NCI-H526 (cell line): ENCODE results near the gene CFAP46.

Experiments
- DNase-seq, 2 experiments: peaks; one replicate each; lab custom pipeline; 2025; lab: John Stamatoyannopoulos, UW

CFAP46 gene

DNA sequence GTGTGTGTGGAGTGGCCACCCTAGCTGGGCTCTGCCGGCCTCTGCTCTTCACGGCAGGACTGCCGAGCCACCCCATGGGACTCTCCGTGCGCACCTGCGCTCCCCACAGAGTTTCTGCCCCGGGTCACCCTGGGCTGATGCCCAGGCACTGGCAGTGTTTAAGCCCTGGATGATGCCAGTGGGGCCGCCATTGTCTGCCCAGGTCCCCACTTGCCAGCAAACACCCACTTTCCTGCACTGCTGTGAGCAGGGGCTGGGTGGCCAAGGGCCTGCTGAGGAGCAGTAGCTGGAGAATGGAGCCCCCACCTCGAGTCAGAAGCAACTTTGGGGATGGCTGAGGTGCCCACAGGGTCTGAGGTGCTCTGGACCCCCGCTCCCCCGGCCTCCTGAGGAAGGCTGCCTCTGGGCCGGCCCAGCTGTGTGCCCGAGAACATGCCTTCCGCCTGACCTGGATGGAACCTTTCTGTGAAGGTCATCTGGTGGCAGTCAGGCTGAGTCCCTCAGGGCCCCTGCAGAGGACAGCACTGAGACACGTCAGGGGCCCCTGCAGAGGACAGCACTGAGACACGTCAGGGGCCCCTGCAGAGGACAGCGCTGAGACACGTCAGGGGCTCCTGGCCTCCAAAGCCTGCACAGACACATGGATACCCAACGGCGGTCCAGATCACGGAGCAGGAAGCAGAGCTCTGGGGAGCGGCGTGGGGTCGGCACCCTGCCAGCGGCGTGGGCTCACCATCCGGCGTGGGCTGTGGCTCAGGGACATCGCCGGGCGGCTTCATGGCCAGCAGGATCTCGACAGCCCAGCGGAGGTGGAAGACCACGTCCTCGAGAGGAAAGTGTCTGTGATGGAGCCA, 62.0 kb downstream of the CFAP46 start:
- no peak for DNase-seq

- DNase-seq = no peak
Observed at GRCh38 chr10:132879408-132880127, 62.8 kb downstream of the CFAP46 start.

DNA sequence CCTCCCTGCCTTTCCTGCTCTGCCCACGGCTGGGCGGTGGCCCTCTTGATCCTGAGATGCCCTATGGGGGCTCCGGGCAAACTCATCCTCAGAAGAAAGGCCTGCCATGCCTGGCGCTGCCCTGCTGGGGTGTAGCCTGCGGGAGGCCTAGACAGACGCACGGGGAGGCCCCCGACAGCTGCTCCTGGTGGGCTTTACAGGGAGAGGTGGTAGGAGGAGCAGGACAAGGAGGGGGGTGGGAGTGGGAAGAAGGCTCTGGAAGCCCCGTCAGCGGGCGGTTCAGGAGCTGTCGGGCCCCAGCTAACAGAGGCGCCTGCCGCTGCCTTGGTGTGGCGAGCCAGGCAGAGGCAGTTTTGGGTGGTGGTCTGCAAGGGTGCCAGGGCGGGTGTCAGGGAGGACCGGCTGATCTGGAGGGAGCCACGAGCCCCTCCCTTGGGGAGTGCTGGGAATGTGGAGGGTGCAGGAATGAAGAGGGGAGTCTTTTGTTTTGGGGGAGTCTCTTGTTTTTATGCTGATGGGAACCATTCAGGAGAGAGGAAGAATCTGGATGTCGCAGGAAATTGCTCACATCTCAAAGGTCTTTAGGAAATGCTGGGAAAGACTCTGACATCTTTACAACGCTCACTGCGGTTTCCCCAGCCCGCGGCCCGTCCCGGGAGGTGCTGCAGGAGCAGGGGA, 63.5 kb downstream of the CFAP46 start:
- DNase-seq = no peak

GRCh38 chr10:132878091-132878729, 64.2 kb downstream of the CFAP46 start:
- no peak for DNase-seq

DNA sequence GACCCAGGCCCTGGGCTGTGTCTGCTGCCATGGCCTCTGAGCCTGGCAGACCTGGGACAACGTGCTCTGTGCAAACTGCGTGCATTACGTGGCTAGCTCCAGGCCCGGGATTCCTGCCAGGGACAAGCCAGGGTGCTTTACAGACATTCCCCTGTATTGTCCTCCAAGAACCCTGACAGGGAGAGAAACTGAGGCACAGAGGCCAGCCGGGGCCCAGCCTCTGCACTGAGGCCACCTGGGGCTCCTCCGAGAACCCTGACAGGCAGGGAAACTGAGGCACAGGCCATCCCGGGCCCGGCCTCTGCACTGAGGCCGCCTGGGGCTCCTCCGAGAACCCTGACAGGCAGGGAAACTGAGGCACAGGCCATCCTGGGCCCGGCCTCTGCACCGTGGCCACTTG, 64.9 kb downstream of the CFAP46 start:
- DNase-seq = no peak

- no peak for DNase-seq
Observed at GRCh38 chr10:132876993-132877431, 65.4 kb downstream of the CFAP46 start.

DNA sequence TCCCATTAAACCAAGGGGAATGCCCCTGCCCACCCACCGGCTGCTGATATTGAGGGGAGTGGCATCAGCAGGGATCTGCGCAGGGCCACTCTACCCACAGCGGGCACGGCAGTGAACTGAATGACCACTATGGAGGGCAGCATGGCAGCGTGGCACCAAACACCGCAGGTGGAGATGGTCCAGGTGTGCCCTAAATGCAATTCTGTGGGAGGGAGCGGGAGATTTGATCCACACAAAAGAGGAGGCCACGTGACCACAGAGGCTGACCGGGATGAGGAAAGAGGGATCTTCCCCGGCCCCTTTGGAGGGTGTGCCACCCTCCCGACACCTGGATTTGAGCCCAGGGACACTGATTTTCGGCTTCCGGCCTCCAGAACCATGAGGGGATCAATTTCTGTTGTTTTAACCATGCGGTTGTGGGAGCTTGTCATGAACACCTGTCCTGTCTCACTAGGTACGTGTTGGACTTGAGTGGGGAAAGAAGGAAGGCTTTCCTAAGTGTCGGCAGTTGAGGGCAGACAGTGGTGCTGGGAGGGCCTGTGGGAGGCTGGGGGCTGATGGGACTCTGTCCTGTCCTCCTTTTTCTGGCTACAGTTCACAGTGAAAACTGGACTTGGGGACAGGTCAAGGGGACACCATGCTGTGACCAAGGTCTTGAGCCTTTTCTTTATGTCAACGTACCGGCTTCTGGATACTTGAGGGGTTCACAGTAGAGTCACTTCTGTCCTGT, 66.1 kb downstream of the CFAP46 start:
- DNase-seq = no peak

DNA sequence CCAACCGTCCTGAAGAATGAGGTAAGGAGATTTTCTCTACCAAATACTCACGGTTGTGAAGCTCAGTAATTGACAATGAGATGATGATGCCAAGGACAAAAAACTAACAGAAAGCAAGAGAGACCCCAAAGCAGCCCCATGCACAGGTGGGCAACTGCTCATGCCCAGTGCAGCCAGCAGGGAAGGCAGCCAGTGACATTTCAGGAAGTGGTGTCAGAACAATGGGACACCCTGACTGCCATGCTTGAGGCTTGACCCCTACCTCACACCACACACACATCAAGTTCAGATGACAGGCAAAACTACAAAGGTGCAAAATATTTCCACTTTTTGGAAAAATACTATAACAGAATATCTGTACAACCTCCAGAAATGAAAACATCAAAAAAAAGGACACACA, 66.9 kb downstream of the CFAP46 start:
- DNase-seq = no peak

GRCh38 chr10:132873395-132873794, 69.0 kb downstream of the CFAP46 start:
- DNase-seq = no peak

GRCh38 chr10:132872658-132873057, 69.7 kb downstream of the CFAP46 start:
- no peak for DNase-seq

- no peak for DNase-seq
Observed at GRCh38 chr10:132870426-132870825, 71.9 kb downstream of the CFAP46 start.

- DNase-seq = no peak
Observed at GRCh38 chr10:132869621-132870020, 72.7 kb downstream of the CFAP46 start.

DNA sequence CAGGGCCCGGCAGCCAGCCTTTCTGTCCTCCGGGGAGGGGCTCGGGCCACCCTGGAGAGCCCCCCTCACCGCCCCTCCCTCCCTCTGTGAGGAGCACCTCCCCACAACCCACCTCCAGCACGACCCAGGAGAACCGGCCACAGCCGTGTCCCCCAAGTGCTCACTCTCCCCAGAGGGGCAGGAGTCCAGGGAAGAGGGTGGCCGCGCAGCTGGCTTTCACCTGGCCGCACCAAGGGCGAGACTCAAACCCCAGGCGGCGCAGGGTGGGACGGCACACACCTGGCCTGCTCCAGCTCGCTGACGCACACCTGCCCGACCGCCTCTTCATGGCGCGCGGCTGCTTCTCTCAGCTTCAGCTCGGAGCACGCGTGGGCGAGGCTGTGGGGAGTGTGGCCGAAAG, 73.4 kb downstream of the CFAP46 start:
- DNase-seq = no peak

- no peak for DNase-seq
Observed at GRCh38 chr10:132867801-132868644, 74.3 kb downstream of the CFAP46 start.

DNA sequence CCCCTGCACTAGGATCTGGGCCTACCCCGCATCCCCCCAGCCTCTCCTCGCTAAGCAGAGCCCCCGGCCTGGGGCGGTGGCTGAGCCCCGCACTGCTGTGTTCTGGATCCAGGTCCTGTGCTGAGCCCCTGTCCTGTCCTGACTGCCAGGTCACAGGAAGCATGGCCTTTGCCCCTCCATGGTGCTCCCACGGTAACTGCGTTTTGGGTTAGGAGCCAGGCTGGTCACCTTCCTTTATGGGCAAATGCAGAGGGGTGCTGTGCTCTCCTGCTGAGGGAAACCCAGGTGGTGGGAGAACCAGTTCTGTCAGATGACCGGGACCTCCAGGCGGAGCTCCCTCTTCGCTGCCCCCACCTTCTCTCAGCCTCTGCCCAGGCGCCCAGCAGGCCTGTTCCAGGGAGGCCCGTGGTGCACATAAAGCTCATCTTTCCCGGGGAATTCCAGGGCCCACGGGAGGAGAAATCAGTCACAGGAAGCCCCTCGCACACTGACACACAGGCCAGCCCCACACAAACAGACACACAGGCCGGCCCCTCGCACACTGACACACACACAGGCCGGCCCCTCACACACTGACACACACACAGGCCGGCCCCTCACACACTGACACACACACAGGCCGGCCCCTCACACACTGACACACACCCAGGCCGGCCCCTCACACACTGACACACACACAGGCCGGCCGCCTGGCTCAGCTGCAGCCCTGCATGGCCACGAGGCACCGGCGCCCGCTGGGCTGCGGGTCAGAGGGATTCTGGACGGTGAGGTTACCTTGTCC, 75.6 kb downstream of the CFAP46 start:
- DNase-seq = no peak

DNA sequence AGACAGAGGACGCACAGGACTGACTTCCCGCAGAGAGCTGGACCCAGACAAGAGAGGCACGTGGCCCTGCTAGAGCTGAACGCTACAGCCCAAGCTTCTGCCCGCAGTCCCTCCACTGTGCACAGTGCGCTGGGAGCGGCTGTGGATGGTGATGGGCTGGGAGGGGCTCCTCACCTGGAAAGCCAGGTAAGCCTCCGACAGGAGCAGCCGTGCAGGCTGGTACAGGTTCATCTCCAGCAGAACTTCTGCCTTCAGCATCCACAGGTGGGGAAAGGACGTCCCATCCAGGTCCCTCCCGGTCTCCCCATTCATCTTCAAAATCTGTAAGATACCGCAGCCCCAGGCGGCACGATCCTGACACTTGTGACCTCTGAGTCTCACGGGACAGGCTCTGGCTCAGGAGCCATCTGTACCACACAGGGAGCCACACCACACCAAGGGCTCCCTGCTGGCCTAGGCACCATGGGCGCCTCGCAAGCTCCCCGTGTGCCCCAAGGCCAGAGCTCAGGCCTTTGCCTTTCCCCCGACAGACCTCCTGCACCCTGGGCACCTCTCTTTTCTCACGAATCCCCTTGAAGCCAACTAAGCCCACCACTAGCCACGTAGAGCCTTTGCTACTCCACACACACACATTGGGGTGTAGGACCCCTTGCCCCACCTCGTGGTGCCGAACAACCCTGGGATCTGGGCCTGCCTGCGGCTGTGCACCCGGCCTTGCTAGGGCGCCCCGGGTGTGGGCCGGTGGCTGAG, 76.3 kb downstream of the CFAP46 start:
- no peak for DNase-seq

DNA sequence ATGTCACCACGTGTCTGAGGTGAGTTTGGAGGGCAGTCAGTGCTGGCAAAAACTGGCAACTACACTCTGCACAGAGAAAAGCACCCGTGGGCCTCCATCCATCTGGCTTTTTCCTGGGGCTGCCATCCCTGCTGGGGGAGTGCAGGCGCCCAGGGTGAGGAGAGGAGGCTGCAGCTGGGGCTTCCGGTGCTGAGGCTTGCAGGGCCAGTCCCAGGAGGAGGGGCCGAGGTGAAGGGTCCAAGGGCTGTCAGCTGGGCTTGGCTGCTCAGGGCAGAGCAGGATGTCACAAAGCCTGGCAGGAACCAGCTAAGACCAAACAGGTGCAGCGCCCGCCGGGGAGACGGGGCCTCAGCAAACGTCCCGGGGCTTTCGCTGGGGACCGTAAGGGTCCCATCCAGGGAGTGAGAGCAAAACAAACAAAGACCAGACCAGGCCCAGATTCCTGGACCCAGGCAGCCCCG, 77.2 kb downstream of the CFAP46 start:
- DNase-seq = no peak

DNA sequence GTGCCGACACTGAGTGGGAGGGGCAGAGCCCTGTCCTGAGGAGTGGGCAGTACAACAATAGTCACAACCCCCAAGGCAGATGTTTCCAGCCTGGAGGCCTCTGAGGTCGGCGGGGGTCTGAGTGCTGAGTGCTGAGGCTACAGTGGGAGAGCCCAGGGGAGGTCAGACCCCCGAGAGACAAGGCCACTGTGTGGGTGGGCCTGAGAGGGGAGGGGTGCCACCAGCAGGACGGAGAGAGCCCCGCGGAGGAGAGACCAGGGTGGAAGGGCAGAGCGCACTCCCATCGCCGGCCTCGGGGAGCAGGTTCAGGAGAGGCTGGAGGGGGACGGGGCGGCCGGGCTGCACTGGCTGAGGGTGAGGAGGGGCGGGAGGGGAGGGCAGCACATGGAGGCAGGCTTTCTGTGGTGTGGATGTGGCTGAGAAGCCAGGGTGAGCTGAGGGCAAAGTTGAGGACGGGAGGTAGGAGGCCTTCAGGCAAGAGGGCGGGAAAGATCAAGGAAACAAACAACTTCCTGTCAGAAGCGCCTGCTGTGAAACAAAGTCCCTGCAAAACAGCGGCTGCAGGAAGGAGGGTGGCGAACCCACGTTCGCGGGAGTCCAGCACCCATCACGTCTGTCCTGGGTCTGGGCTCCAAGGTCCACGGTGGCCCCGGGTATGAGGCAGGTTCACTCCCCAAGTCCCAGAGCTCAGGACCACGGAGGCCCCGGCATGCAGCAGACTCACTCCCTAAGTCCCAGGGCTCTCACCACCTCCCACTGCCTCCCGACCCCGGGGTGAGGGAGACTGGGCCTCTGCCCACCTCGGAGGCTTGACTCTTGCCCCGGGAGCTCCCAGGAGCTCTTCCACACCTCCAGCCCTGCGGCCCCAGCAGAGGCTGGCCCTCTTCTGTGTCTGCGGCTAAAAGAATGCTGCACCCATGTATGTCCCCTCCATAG, 79.6 kb downstream of the CFAP46 start:
- DNase-seq = no peak
